Measurements from ENCODE around the gene CPA3.

The CPA3 gene

GRCh38 chr3:148882288-148882687 is 17.2 kb downstream of the CPA3 start:
- in situ Hi-C loops (cut with MboI; ENCODE audit: low pct_unique_long_range_greater_than_20kb, low sequenced_read_pairs, unreplicated experiment), result no loop called here
- TF ChIP-seq CTCF (IDR thresholded peaks at IDR 0.05; ENCODE audit: extremely low read depth, insufficient read depth, missing control alignments), result no peak
- DNase-seq (ENCODE audit: low spot score), result no peak

GRCh38 chr3:148883163-148883562 is 18.1 kb downstream of the CPA3 start:
- DNase-seq (ENCODE audit: low spot score), result no peak
- in situ Hi-C loops (cut with MboI; ENCODE audit: low pct_unique_long_range_greater_than_20kb, low sequenced_read_pairs, unreplicated experiment), result no loop called here
- no peak for TF ChIP-seq CTCF (IDR thresholded peaks at IDR 0.05; ENCODE audit: extremely low read depth, insufficient read depth, missing control alignments)

DNA sequence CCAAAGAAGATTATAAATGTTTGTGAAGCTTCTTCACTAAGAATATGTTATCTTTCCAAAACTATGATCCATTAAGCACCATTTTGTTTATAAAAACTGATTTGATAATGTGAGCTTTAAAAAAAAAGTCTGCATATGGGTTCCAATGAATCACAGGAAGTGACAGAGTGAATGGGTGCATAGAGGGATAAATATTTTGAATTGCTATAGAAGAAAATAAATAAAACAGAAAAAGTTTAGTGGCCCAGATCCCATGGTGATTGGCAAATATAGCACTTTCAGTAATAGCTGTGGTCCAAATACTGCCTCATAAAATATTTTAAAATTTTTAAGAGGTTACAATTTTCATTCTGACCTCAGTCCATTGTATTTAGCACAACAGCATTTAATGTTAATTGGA is 19.2 kb downstream of the CPA3 start:
- TF ChIP-seq CTCF (IDR thresholded peaks at IDR 0.05; ENCODE audit: extremely low read depth, insufficient read depth, missing control alignments), result no peak
- no peak for DNase-seq (ENCODE audit: low spot score)
- in situ Hi-C loops (cut with MboI; ENCODE audit: low pct_unique_long_range_greater_than_20kb, low sequenced_read_pairs, unreplicated experiment), result no loop called here

GRCh38 chr3:148889828-148890227 is 24.7 kb downstream of the CPA3 start:
- in situ Hi-C loops (cut with MboI; ENCODE audit: low pct_unique_long_range_greater_than_20kb, low sequenced_read_pairs, unreplicated experiment), result no loop called here
- TF ChIP-seq CTCF (IDR thresholded peaks at IDR 0.05; ENCODE audit: extremely low read depth, insufficient read depth, missing control alignments), result no peak
- DNase-seq (ENCODE audit: low spot score), result no peak

DNA sequence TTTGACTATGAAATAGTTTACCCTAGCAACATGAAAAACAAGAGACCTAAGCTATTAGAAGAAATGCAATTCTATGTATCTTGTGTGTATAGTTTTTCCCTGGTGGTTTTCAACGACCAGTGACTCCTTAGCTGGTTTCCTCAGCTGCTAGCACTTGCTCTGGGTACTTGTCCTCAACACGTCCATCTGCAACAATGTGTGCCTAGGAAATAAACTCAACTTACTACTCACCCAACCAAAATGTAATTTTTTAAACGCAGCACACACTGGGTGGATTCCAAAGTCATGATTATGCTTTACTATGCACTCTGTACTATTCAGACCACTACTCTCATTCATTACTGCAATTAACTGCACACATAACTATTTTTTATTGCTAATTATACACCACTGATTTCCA is 31.0 kb downstream of the CPA3 start:
- no peak for TF ChIP-seq CTCF (IDR thresholded peaks at IDR 0.05; ENCODE audit: extremely low read depth, insufficient read depth, missing control alignments)

GRCh38 chr3:148901987-148902791 is 37.1 kb downstream of the CPA3 start:
- TF ChIP-seq CTCF (IDR thresholded peaks at IDR 0.05; ENCODE audit: extremely low read depth, insufficient read depth, missing control alignments), result no peak
- in situ Hi-C loops (cut with MboI; ENCODE audit: low pct_unique_long_range_greater_than_20kb, low sequenced_read_pairs, unreplicated experiment), result no loop called here
- no peak for DNase-seq (ENCODE audit: low spot score)

More for the DNA sequence above, 31.0 kb downstream of the CPA3 start:
- in situ Hi-C loops (cut with MboI; ENCODE audit: low pct_unique_long_range_greater_than_20kb, low sequenced_read_pairs, unreplicated experiment), result no loop called here
- DNase-seq (ENCODE audit: low spot score), result no peak

All from GM13977 (cell line).